ENCODE results near the gene ZNF70. TPM values are rescaled to one million over a fixed set of nuclear protein-coding genes. Genes with fewer than 3 reads are reported as not detected.
A peak's percentile ranks its signal among the peaks of the same experiment; 100 is the strongest.

Gene ZNF70
- total and polyA plus RNA-seq, 2 of the 13 experiments (the other 11 are each of a cell fraction or from before 2014, with no cell fraction given): 0.62 to 3.6 TPM

DNA sequence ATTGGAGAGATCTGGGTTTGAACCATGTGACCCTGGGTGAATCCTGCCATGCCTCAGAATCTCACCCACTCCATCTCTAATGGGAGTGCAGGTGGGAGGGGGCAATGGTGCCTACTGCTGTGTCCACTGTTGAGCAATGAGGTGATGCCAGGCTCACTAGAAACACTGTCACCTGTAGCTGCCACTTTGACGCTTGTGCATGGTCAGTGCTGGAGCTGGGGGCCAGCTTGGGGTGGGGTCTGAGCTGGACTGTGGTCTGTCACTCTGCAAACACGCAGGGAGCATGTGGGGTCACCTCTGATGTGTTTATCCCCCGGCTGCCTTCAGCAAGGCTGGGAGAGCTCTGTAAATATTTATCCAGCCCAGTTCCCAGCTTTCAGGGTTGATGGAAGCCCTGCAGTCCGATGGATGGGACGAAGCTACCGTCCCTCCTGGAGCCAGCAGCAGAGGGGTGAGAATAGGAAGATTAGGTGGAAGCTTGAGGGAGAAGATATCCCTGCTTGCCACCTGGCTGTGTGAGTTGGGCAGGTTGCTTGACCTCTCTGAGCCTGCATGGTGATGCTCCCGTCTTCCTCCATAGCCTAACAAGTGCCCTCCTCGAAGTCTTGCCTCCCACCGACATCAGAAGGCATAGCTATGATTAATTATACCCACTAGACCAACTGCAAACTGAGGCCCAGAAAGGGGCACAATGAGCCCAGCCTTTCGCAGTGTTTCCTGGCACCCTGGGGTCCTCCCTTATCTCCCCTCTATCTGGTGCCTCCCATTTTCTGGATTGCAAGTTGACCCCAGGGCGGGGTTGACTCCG, 23.4 kb upstream of the ZNF70 start (continued):
- TF ChIP-seq ARNT2 (CRISPR knock-in tag; IDR thresholded peaks at IDR 0.05; ENCODE audit: low read depth) (no peak), SYNCRIP (IDR thresholded peaks at IDR 0.05; ENCODE audit: insufficient read depth, low read depth, low read length) (no peak), PHB2 (IDR thresholded peaks at IDR 0.05; ENCODE audit: partially characterized antibody) (no peak), ZNF850 (CRISPR knock-in tag; conservative IDR thresholded peaks at IDR 0.05) (no peak), PHF21A (CRISPR knock-in tag; IDR thresholded peaks at IDR 0.05) (peak; percentile 93), NR3C1 (CRISPR knock-in tag; IDR thresholded peaks at IDR 0.05) (no peak), ZNF569 (CRISPR knock-in tag; IDR thresholded peaks at IDR 0.05; ENCODE audit: borderline replicate concordance) (no peak), FOXO1 (CRISPR knock-in tag; IDR thresholded peaks at IDR 0.05) (peak; percentile 98), ZFP41 (CRISPR knock-in tag; IDR thresholded peaks at IDR 0.05; ENCODE audit: borderline replicate concordance) (no peak), ZEB1 (IDR thresholded peaks at IDR 0.05; ENCODE audit: insufficient replicate concordance, low read depth) (peak; percentile 63), KDM5B (CRISPR knock-in tag; IDR thresholded peaks at IDR 0.05; ENCODE audit: borderline replicate concordance) (no peak; the same call in 1 of the 2 replicates), MAF1 (CRISPR knock-in tag; IDR thresholded peaks at IDR 0.05; ENCODE audit: borderline replicate concordance) (no peak), PAF1 (CRISPR knock-in tag; IDR thresholded peaks at IDR 0.05) (no peak; the same call in 1 of the 2 replicates), LCORL (IDR thresholded peaks at IDR 0.05) (no peak), LCORL (CRISPR knock-in tag; IDR thresholded peaks at IDR 0.05) (peak; percentile 93), SMARCE1 (IDR thresholded peaks at IDR 0.05; ENCODE audit: borderline replicate concordance) (no peak), ZNF782 (CRISPR knock-in tag; IDR thresholded peaks at IDR 0.05; ENCODE audit: borderline replicate concordance) (peak; percentile 33; the same call in 1 of the 2 replicates), MXD4 (CRISPR knock-in tag; IDR thresholded peaks at IDR 0.05) (no peak), NR2F2 (IDR thresholded peaks at IDR 0.05; ENCODE audit: borderline replicate concordance, low read depth) (peak; percentile 83), NCOA2 (CRISPR knock-in tag; IDR thresholded peaks at IDR 0.05) (peak; percentile 92), ZNF841 (CRISPR knock-in tag; IDR thresholded peaks at IDR 0.05; ENCODE audit: borderline replicate concordance) (no peak), FOXM1 (CRISPR knock-in tag; IDR thresholded peaks at IDR 0.05) (no peak), ZNF501 (CRISPR knock-in tag; IDR thresholded peaks at IDR 0.05) (peak; percentile 56; the same call in 1 of the 2 replicates), NFKB2 (CRISPR knock-in tag; IDR thresholded peaks at IDR 0.05; ENCODE audit: borderline replicate concordance) (no peak), ZNF619 (CRISPR knock-in tag; IDR thresholded peaks at IDR 0.05) (no peak), ASH2L (IDR thresholded peaks at IDR 0.05; ENCODE audit: insufficient read length, low read depth, low read length) (peak; percentile 53)
- TF ChIP-seq, protein P1, sequence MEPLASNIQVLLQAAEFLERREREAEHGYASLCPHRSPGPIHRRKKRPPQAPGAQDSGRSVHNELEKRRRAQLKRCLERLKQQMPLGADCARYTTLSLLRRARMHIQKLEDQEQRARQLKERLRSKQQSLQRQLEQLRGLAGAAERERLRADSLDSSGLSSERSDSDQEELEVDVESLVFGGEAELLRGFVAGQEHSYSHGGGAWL (CRISPR knock-in tag; IDR thresholded peaks at IDR 0.05): no peak
- TF ChIP-seq, protein P2, sequence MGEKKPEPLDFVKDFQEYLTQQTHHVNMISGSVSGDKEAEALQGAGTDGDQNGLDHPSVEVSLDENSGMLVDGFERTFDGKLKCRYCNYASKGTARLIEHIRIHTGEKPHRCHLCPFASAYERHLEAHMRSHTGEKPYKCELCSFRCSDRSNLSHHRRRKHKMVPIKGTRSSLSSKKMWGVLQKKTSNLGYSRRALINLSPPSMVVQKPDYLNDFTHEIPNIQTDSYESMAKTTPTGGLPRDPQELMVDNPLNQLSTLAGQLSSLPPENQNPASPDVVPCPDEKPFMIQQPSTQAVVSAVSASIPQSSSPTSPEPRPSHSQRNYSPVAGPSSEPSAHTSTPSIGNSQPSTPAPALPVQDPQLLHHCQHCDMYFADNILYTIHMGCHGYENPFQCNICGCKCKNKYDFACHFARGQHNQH (CRISPR knock-in tag; IDR thresholded peaks at IDR 0.05): peak; percentile 73
- TF ChIP-seq, protein P3, sequence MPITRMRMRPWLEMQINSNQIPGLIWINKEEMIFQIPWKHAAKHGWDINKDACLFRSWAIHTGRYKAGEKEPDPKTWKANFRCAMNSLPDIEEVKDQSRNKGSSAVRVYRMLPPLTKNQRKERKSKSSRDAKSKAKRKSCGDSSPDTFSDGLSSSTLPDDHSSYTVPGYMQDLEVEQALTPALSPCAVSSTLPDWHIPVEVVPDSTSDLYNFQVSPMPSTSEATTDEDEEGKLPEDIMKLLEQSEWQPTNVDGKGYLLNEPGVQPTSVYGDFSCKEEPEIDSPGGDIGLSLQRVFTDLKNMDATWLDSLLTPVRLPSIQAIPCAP (CRISPR knock-in tag; IDR thresholded peaks at IDR 0.05; ENCODE audit: low read depth): no peak
